ENCODE results near the gene JAZF1.

- TF ChIP-seq POLR2A (IDR thresholded peaks at IDR 0.05): no peak
- no peak for TF ChIP-seq CTCF (IDR thresholded peaks at IDR 0.05)
- TF ChIP-seq POLR2AphosphoS5 (IDR thresholded peaks at IDR 0.05; ENCODE audit: insufficient read depth in 1 of 2, low read depth in 1 of 2): no peak
Observed at GRCh38 chr7:27843584-27844305, 336.9 kb downstream of the JAZF1 start.
